GM12878 (cell line): ENCODE measurements around the gene PIP4K2A. TPM values are rescaled to one million over a fixed set of nuclear protein-coding genes. Genes with fewer than 3 reads are reported as not detected.
A peak's percentile ranks its signal among the peaks of the same experiment; 100 is the strongest.

Experiments used
- BCLAF1 ChIP-seq: fragments of 450-650 bp; IDR thresholded peaks from 2 replicates; pipeline ENCODE4 v1.6.1; 2017; ENCODE audit warnings: antibody characterized with exemption, mild to moderate bottlenecking, moderate library complexity
- BMI1 ChIP-seq: fragments of 450-650 bp; IDR thresholded peaks from 2 replicates; pipeline ENCODE4 v1.6.1; 2016; ENCODE audit warnings: mild to moderate bottlenecking, moderate library complexity, borderline replicate concordance
- CBX5 ChIP-seq: sonication (generic); IDR thresholded peaks from 2 replicates; pipeline ENCODE4 v1.6.1; 2016; ENCODE audit warnings: low read depth, moderate library complexity, mild to moderate bottlenecking, inconsistent platforms
- CEBPB ChIP-seq, 2 experiments: fragments of 150-350 bp in 1 of 2; IDR thresholded peaks; 2 replicates each; pipeline ENCODE4 v1.6.1; 2012 to 2014; ENCODE audit warnings: low read depth in 2 of 2, low read length in 2 of 2, borderline replicate concordance in 1 of 2, inconsistent platforms in 1 of 2
- CHD2 ChIP-seq: IDR thresholded peaks from 2 replicates; pipeline ENCODE4 v1.6.1; 2011; ENCODE audit warnings: low read depth, low read length, improper control_type of control experiment, borderline replicate concordance
- DPF2 ChIP-seq: fragments of 450-650 bp; IDR thresholded peaks from 2 replicates; pipeline ENCODE4 v1.6.1; 2017; ENCODE audit warnings: mild to moderate bottlenecking
- E2F4 ChIP-seq: IDR thresholded peaks from 2 replicates; pipeline ENCODE4 v1.6.1; 2012; ENCODE audit warnings: low read depth, low read length, improper control_type of control experiment
- EGR1 ChIP-seq, 2 experiments: IDR thresholded peaks; 1 replicate in 1 of 2; 2 replicates in 1 of 2; pipeline ENCODE4 v1.6.1; 2011 to 2012; ENCODE audit warnings: low read depth in 2 of 2, low read length in 2 of 2, borderline replicate concordance in 1 of 2, mild to moderate bottlenecking in 1 of 2, moderate library complexity in 1 of 2
- IRF3 ChIP-seq: fragments of 450-650 bp; IDR thresholded peaks from 2 replicates; pipeline ENCODE4 v1.6.1; 2014; ENCODE audit warnings: mild to moderate bottlenecking
- KAT2A ChIP-seq: conservative IDR thresholded peaks from 2 replicates; pipeline ENCODE4 v1.6.1; 2011; ENCODE audit warnings: low read depth, low read length; ENCODE audit not compliant: control insufficient read depth
- MEF2B ChIP-seq: fragments of 450-650 bp; IDR thresholded peaks from 2 replicates; pipeline ENCODE4 v1.6.1; 2018; ENCODE audit warnings: mild to moderate bottlenecking, moderate library complexity; ENCODE audit not compliant: partially characterized antibody, poor library complexity, severe bottlenecking
- MXI1 ChIP-seq: fragments of 150-350 bp; IDR thresholded peaks from 2 replicates; pipeline ENCODE4 v1.6.1; 2011; ENCODE audit warnings: low read depth, mild to moderate bottlenecking, inconsistent platforms, low read length, improper control_type of control experiment
- NKRF ChIP-seq: fragments of 450-650 bp; conservative IDR thresholded peaks from 2 replicates; pipeline ENCODE4 v1.6.1; 2017; ENCODE audit warnings: mild to moderate bottlenecking, moderate library complexity
- RAD51 ChIP-seq: fragments of 450-650 bp; IDR thresholded peaks from 2 replicates; pipeline ENCODE4 v1.6.1; 2016; ENCODE audit warnings: moderate library complexity, mild to moderate bottlenecking, inconsistent platforms
- SIN3A ChIP-seq: IDR thresholded peaks from 2 replicates; pipeline ENCODE4 v1.6.1; 2012; ENCODE audit warnings: low read depth, low read length, improper control_type of control experiment
- SKIL ChIP-seq: fragments of 450-650 bp; IDR thresholded peaks from 2 replicates; pipeline ENCODE4 v1.6.1; 2017; ENCODE audit warnings: mild to moderate bottlenecking, low read depth, inconsistent platforms; ENCODE audit not compliant: poor library complexity, severe bottlenecking
- SMARCA5 ChIP-seq: fragments of 450-650 bp; IDR thresholded peaks from 2 replicates; pipeline ENCODE4 v1.6.1; 2017; ENCODE audit warnings: mild to moderate bottlenecking
- SREBF1 ChIP-seq: IDR thresholded peaks from 2 replicates; pipeline ENCODE4 v1.6.1; 2012; ENCODE audit warnings: mild to moderate bottlenecking, low read length
- TCF7 ChIP-seq: IDR thresholded peaks from 2 replicates; pipeline ENCODE4 v1.6.1; 2014; ENCODE audit warnings: antibody characterized with exemption, borderline replicate concordance
- ZBED1 ChIP-seq: IDR thresholded peaks from 2 replicates; pipeline ENCODE4 v1.6.1; 2016; ENCODE audit warnings: borderline replicate concordance
- ZNF24 ChIP-seq: fragments of 450-650 bp; IDR thresholded peaks from 2 replicates; pipeline ENCODE4 v1.6.1; 2017; ENCODE audit warnings: antibody characterized with exemption, mild to moderate bottlenecking
- polyA plus RNA-seq, 11 experiments: library from polyadenylated mRNA; depleted of rRNA in 4 of 11; unstranded in 6 of 11; stranded (reverse) in 5 of 11; fragments of >200 nt; fragmentation: Nextera tagmentation in 4 of 11; fragmentation: Illumina TruSeq in 1 of 11; extraction: Ambion mirVana in 4 of 11; extraction: Trizol in 1 of 11; gene quantifications; 1 replicate in 1 of 11; 2 replicates in 10 of 11; pipeline versions ENCODE4 v1.2.1 to v1.2.3, GENCODE V29; 2011 to 2016; ENCODE audit warnings: inconsistent platforms in 2 of 11, missing spikeins in 2 of 11, low read depth in 1 of 11
- total RNA-seq, 4 experiments: library from RNA; depleted of rRNA in 3 of 4; stranded (reverse); fragments of >200 nt in 3 of 4; fragmentation: Illumina TruSeq in 1 of 4; extraction: Trizol in 1 of 4; gene quantifications; 2 replicates each; pipeline versions ENCODE4 v1.2.1 to v1.2.3, GENCODE V29; 2013 to 2021

Gene PIP4K2A
- total and polyA plus RNA-seq, 10 of the 15 experiments (the other 5 are each of a cell fraction or from before 2014, with no cell fraction given): 54.3 to 139 (median 84.4) TPM

- TF ChIP-seq SKIL (peak; percentile 76), IRF3 (no peak), CEBPB (IDR thresholded peaks at IDR 0.05; ENCODE audit: borderline replicate concordance in 1 of 2, low read depth in 2 of 2, low read length in 2 of 2) (no peak), RAD51 (peak; percentile 7; the same call in 1 of the 2 replicates), TCF7 (peak; percentile 28; the same call in 1 of the 2 replicates), ZNF24 (peak; percentile 62; the same call in 1 of the 2 replicates), EGR1 (IDR thresholded peaks at IDR 0.05; ENCODE audit: borderline replicate concordance in 1 of 2, low read depth in 2 of 2, low read length in 2 of 2) (no peak), NKRF (peak; percentile 38; the same call in 1 of the 2 replicates), ZBED1 (no peak), E2F4 (no peak), SMARCA5 (peak; percentile 53; the same call in 1 of the 2 replicates), DPF2 (peak; percentile 80), MXI1 (peak; percentile 21; the same call in 1 of the 2 replicates), SIN3A (no peak), CBX5 (no peak), BCLAF1 (no peak), CHD2 (peak; percentile 55; the same call in 1 of the 2 replicates), KAT2A (no peak), SREBF1 (no peak), BMI1 (peak; percentile 33; the same call in 1 of the 2 replicates), MEF2B (peak; percentile 48)
These were observed 68.0 kb downstream of the PIP4K2A start (continued) for GRCh38 chr10:22646388-22646853.
